Activated T-helper 1 cell treated with anti-CD3 and anti-CD28 coated beads, Interleukin-12 subunit alpha, Interleukin-12 subunit beta, Interleukin-2, Interleukin-4 antibody, amounts not matched to agents 30 ng/mL and 10 ng/mL and 1 ng/mL, durations not matched to agents 14 hours and 24 hours and 36 hours (primary cell): ENCODE results near the gene CD300E. TPM values are rescaled to one million over a fixed set of nuclear protein-coding genes. Genes with fewer than 3 reads are reported as not detected.
"Not testable (repeated sequence)": the region's sequence is repeated elsewhere in the genome, so short reads cannot be mapped to it uniquely, and the experiment has no call there.

Experiments used
- DNase-seq: peaks from one replicate; pipeline ENCODE4 v3.0.0; 2021; ENCODE audit warnings: low spot score
- H3K27ac Mint-ChIP-seq: one replicate; pipeline ENCODE4 v1.8.0; 2021; ENCODE audit warnings: mild to moderate bottlenecking, mixed read lengths
- H3K27me3 Mint-ChIP-seq: one replicate; pipeline ENCODE4 v1.8.0; 2022; ENCODE audit warnings: mild to moderate bottlenecking, moderate library complexity, mixed read lengths; ENCODE audit not compliant: insufficient read depth
- H3K36me3 Mint-ChIP-seq: one replicate; pipeline ENCODE4 v1.8.0; 2021; ENCODE audit warnings: low read depth, mixed read lengths
- H3K4me1 Mint-ChIP-seq: one replicate; pipeline ENCODE4 v1.8.0; 2021; ENCODE audit warnings: low read depth, mixed read lengths
- H3K4me3 Mint-ChIP-seq: one replicate; pipeline ENCODE4 v1.8.0; 2021; ENCODE audit warnings: mild to moderate bottlenecking, moderate library complexity, mixed read lengths
- H3K9me3 Mint-ChIP-seq: one replicate; pipeline ENCODE4 v1.8.0; 2021; ENCODE audit warnings: mixed read lengths
- intact Hi-C: fragments of 100-400 bp; cut with micrococcal nuclease; formaldehyde crosslinking; loops from one replicate; pipeline ENCODE4 v1.15.1; 2024
- total RNA-seq: library from RNA; stranded (reverse); gene quantifications from 2 replicates; pipeline ENCODE4 v1.2.3, GENCODE V29; 2022

Gene CD300E
- total RNA-seq, 1 donor from 2014 or later = not detected

DNA sequence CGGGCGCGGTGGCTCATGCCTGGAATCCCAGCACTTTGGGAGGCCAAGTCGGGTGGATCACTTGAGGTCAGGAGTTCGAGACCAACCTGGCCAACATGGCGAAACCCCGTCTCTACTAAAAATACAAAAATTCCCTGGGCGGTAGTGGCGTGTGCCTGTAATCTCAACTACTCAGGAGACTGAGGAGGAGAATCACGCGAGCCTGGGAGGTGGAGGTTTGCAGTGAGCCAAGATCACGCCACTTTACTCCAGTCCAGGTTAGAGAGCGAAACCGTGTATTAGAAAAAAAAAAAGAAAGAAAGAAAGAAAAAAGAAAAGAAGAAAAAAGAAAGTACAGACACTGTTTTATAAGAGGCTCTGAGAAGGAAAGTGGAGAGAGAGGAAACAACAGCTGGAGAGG is 6.7 kb upstream of the CD300E start:
- H3K27ac Mint-ChIP-seq, DNase-seq, intact Hi-C loops, H3K4me1 Mint-ChIP-seq, H3K4me3 Mint-ChIP-seq, H3K9me3 Mint-ChIP-seq, H3K36me3 Mint-ChIP-seq: not testable (repeated sequence)
- peaks cover 39% of the 10 kb centered on the region for H3K27me3 Mint-ChIP-seq

DNA sequence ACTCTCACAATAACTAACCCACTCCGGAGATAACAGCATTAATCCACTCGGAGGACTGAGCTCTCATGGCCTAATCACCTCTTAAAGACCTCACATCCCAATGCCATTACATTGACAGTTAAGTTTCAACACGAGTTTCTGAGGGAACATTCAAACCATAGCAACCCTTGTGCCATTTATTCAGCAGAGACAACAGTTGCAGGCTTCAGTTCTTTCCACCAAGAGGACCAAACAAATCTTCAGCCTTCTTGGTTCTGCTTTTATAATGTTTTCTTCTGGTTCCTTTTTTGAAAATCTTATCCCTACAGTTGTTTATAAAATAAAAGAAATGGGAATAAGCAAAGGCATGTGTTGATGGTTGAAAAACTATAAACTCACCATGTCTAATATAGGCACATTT is 2.1 kb upstream of the CD300E start:
- Mint-ChIP-seq H3K36me3 (no peaks in the 10 kb centered on the region), H3K9me3 (no peaks in the 10 kb centered on the region), H3K4me3 (no peak overlapping the region), H3K4me1 (no peaks in the 10 kb centered on the region), H3K27ac (no peak overlapping the region), H3K27me3 (peaks cover 41% of the 10 kb centered on the region)
- intact Hi-C loops = no loop called here
- no peak for DNase-seq

DNA sequence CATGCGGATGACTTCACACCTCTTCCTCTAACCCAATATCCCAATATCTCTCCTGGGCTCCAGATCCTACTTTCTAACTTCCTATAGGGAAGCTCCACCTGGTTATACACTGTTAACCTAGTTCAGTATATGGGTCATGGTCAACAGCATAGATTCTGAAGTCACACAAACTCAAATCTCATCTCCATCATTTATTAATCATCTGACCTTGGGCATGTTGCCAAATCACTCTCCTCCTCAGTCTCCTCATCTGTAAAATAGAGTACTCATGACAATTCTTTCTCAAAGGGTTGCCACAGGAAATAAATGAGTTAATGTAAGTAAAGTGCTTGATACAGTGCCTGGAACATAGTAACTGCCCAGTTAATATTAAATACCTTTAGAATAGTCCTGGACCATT is 593 bp upstream of the CD300E start:
- DNase-seq = no peak
- H3K4me1 Mint-ChIP-seq = no peaks in the 10 kb centered on the region
- H3K27me3 Mint-ChIP-seq = peaks cover 43% of the 10 kb centered on the region
- no peaks in the 10 kb centered on the region for H3K36me3 Mint-ChIP-seq
- intact Hi-C loops = no loop called here
- H3K4me3 Mint-ChIP-seq = no peak overlapping the region
- no peak overlapping the region for H3K27ac Mint-ChIP-seq
- no peaks in the 10 kb centered on the region for H3K9me3 Mint-ChIP-seq

DNA sequence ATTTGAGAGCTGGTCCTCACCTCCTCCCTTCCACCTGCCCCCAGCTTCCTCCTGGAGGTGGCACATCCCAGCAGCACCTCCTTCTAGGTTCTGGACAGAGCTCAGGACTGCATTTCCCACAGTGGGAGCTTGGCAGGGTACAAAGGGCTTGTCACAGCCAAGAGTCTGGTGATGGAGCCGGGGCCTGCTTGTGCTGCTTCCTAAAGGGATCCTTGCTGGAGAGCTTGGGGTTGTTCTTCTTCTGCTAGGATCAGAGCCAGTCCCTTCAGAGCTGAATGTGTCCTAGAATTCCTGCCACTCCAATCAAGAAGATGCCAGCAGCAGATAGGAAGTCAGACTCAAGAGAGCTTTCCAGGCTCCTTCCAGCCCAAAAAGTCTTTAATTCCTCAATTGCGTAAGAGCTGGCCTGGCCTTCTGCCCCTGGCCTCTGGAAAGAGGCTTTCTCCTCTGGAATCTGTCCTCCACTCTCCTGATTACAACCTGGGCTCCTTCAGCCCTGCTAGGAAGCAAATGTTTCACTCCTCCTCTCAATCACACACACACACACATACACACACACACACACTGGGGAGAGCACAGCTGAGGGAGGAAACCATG is 4.4 kb downstream of the CD300E start:
- DNase-seq = no peak
- Mint-ChIP-seq H3K27me3 (peaks cover 41% of the 10 kb centered on the region), H3K9me3 (no peaks in the 10 kb centered on the region), H3K4me3 (no peak overlapping the region), H3K27ac (no peak overlapping the region), H3K4me1 (no peaks in the 10 kb centered on the region), H3K36me3 (no peaks in the 10 kb centered on the region)
- intact Hi-C loops = no loop called here

DNA sequence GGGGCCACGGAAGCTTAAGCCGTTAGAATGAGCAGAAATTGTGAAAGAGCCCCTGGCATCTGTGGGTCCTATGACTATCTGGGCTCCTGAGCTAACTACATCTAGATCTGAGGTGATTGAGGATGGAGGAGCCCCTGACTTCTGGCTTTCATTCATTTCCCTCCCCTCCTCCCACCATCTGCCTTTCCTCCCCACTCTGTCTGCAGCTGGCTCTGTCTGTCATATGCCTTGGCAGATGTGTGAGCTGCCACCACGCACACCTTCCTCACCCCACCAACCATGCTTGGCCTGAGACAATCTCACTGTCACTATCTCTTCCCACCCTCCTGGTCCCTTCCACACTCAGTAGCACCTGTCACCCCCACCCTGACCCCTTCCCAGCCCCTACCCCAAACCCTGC is 5.1 kb downstream of the CD300E start:
- DNase-seq = no peak
- intact Hi-C loops = no loop called here
- no peaks in the 10 kb centered on the region for H3K9me3 Mint-ChIP-seq
- peaks cover 37% of the 10 kb centered on the region for H3K27me3 Mint-ChIP-seq
- no peaks in the 10 kb centered on the region for H3K36me3 Mint-ChIP-seq
- H3K4me3 Mint-ChIP-seq = no peak overlapping the region
- no peaks in the 10 kb centered on the region for H3K4me1 Mint-ChIP-seq
- H3K27ac Mint-ChIP-seq = no peak overlapping the region

DNA sequence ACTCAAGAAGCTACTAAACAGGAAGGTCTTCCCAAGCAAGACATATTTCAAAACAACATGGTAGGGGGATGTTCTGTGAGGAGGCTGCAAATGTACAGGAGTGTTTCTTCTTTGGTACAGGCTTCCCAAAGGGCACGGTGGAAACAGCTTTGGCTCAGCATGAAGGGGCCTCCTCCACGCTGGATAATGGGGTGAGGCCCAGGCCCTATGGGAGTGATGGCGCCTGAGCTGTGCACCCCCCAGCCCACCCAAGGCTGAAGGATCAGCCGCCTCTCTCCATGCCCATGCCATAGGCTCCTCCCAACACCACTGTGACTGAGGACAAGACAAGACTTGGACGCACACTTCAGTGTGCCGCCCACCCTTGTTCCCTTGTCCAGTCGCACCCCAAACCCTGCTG is 6.8 kb downstream of the CD300E start:
- Mint-ChIP-seq H3K4me1 (no peaks in the 10 kb centered on the region), H3K4me3 (no peak overlapping the region), H3K27me3 (peaks cover 33% of the 10 kb centered on the region), H3K36me3 (no peaks in the 10 kb centered on the region), H3K27ac (no peak overlapping the region), H3K9me3 (no peaks in the 10 kb centered on the region)
- DNase-seq = no peak
- intact Hi-C loops = no loop called here

DNA sequence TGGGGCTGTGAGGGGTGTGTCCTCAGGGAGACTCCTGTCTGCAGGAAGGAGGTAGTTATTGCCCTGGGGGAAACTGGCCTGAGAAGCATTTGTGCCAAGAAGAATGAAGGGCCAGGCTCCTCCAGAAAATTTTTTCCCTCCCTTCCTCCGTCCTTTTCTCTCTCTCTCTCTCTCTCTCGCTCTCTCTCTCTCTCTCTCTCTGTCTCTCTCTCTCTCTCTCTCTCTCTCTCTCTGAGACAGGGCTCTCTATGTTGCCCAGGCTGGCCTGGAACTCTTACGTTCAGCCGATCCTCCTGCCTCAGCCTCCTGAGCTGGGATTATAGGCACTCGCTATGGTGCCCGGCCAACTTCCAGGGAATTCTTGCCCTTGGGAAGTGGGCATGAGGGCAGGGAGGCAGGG is 11.5 kb downstream of the CD300E start:
- no peaks in the 10 kb centered on the region for H3K9me3 Mint-ChIP-seq
- DNase-seq = no peak
- H3K4me1 Mint-ChIP-seq = no peaks in the 10 kb centered on the region
- H3K27me3 Mint-ChIP-seq = peaks cover 17% of the 10 kb centered on the region
- no peaks in the 10 kb centered on the region for H3K36me3 Mint-ChIP-seq
- H3K4me3 Mint-ChIP-seq = no peak overlapping the region
- intact Hi-C loops = no loop called here
- H3K27ac Mint-ChIP-seq = no peak overlapping the region

DNA sequence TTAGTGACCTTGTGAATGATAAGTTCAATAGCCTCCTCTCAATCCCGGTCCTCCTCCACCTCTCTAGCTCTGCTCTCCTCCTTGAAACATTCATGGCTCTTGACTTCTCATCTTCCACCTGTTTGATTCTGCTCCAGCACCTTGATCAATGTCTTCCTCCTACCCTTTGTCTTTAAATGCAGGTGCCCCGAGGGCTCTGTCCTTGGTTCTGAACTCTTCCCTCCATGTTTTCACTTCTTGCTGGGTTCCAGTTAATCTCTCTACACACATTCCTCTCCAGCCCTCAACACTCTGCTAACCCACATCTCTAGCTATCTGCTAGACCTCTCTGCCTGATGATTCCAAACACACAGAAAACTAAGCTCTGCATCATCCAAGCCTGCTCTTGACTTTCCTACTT is 13.4 kb downstream of the CD300E start:
- no peak for DNase-seq
- H3K4me3 Mint-ChIP-seq = no peak overlapping the region
- intact Hi-C loops = no loop called here
- H3K4me1 Mint-ChIP-seq = no peaks in the 10 kb centered on the region
- H3K27me3 Mint-ChIP-seq = peaks cover 9% of the 10 kb centered on the region
- H3K9me3 Mint-ChIP-seq = no peaks in the 10 kb centered on the region
- no peak overlapping the region for H3K27ac Mint-ChIP-seq
- no peaks in the 10 kb centered on the region for H3K36me3 Mint-ChIP-seq

DNA sequence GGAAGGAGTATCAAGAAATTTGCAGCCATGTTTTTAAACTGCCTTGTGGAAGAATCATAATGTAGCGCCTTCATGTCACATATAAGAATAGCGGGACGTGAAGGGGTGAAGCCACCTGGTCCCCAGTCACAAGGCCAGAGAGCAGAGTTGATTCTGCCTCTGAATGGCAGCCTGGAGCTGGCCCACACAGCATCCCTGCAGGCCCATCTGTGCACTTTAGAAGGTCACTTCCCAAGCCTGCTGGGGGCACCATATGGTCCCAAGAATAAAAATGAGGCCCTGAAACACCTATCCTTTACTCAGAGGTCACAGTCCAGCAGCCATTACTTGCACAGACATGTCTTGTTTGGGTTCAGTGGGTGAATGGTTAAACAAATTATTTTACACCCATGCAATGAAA is 15.0 kb downstream of the CD300E start:
- no peaks in the 10 kb centered on the region for H3K36me3 Mint-ChIP-seq
- H3K27me3 Mint-ChIP-seq = peaks cover 13% of the 10 kb centered on the region
- no peak overlapping the region for H3K4me3 Mint-ChIP-seq
- H3K27ac Mint-ChIP-seq = no peak overlapping the region
- intact Hi-C loops = no loop called here
- H3K9me3 Mint-ChIP-seq = no peaks in the 10 kb centered on the region
- DNase-seq = no peak
- H3K4me1 Mint-ChIP-seq = peaks cover 2% of the 10 kb centered on the region

DNA sequence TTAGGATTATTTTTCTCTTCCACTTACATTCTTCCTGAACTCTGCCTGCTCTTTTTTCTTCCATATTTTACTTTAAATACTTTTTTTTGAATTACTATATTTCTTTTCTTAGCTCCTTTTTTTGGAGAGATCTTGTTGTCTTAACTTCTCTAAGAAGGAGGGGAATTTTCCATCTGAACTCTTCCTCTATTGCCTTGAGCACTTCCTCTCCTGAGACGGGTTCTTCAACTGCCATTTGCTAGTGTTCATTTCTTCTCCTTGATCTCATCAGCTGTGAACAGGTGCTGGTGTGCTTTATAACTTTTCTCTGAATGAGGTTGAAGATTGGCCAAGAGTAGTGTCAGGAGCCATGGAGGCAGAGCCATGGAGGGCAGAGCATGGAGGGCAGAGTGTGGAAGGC is 16.3 kb downstream of the CD300E start:
- DNase-seq = no peak
- intact Hi-C loops = no loop called here
- H3K36me3 Mint-ChIP-seq = no peaks in the 10 kb centered on the region
- no peak overlapping the region for H3K27ac Mint-ChIP-seq
- peaks cover 12% of the 10 kb centered on the region for H3K4me1 Mint-ChIP-seq
- no peaks in the 10 kb centered on the region for H3K9me3 Mint-ChIP-seq
- no peak overlapping the region for H3K4me3 Mint-ChIP-seq
- peaks cover 14% of the 10 kb centered on the region for H3K27me3 Mint-ChIP-seq

DNA sequence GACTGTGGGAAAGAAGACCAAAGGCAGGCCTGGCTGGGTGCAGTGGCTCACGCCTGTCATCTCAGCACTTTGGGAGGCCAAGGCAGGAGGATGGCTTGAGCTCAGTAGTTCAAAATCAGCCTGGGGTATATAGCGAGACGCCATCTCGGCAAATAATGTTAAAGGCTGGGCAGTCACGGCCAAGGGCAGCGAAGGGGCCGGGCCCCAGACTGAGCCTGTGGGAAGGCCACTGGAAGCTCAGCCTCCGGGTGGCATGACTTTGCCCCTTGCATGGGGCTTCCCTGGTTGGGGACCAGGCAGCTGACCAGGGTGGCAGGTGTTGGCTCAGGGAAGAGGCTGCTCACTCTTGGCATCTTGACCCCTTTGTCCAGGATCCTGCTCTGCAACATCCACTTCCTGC is 17.5 kb downstream of the CD300E start:
- no peaks in the 10 kb centered on the region for H3K9me3 Mint-ChIP-seq
- peaks cover 14% of the 10 kb centered on the region for H3K4me1 Mint-ChIP-seq
- no peak overlapping the region for H3K27ac Mint-ChIP-seq
- DNase-seq = no peak
- peaks cover 14% of the 10 kb centered on the region for H3K27me3 Mint-ChIP-seq
- no peaks in the 10 kb centered on the region for H3K36me3 Mint-ChIP-seq
- no peak overlapping the region for H3K4me3 Mint-ChIP-seq
- intact Hi-C loops = no loop called here

DNA sequence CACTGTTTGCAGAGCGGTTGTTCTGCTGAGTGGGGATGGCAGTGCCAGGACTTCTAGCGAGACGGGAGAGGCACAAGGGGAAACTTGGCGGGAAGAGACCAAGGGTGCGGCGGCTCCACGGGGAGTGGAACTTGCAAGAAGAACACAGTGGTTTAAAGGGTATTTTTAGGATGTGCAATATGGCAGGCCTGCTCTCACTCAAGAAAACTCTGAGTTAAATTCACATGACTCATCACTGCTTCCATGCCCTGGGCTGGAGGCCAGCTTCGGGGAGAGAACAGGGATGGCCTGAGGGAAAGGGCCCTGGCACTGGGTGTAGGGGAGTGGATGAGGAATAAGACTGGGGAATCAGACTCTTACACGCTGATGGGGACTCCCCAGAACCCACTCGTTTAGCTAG is 18.2 kb downstream of the CD300E start:
- H3K4me3 Mint-ChIP-seq = no peak overlapping the region
- no peak for DNase-seq
- H3K4me1 Mint-ChIP-seq = peaks cover 14% of the 10 kb centered on the region
- H3K27ac Mint-ChIP-seq = no peak overlapping the region
- intact Hi-C loops = no loop called here
- H3K9me3 Mint-ChIP-seq = no peaks in the 10 kb centered on the region
- no peaks in the 10 kb centered on the region for H3K36me3 Mint-ChIP-seq
- peaks cover 16% of the 10 kb centered on the region for H3K27me3 Mint-ChIP-seq

DNA sequence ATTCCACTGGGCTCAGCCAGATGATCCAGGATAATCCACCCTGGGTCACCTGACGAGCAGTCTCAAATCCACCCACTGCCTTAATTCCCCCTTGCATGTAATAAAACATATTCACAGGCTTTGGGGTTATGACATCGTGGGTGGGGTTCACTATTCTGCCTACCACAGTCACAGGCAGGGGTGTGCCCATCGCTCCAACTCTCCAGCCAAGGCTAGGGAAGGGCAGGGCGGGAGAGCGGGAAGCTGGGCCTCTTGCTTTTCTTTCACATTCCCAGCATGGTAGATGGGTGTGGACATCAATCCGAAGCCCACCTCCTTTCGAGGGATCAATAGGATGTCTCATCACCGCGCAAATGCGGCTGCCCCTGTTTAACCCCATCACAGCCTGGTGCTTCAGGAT is 18.8 kb downstream of the CD300E start:
- H3K27me3 Mint-ChIP-seq = peaks cover 18% of the 10 kb centered on the region
- H3K9me3 Mint-ChIP-seq = no peaks in the 10 kb centered on the region
- H3K27ac Mint-ChIP-seq = no peak overlapping the region
- intact Hi-C loops = loop anchor here (5.0 kb wide), 1 partner anchor 237 kb away; the partner anchor contains the start of gene GPR142
- H3K36me3 Mint-ChIP-seq = no peaks in the 10 kb centered on the region
- H3K4me3 Mint-ChIP-seq = no peak overlapping the region
- peaks cover 14% of the 10 kb centered on the region for H3K4me1 Mint-ChIP-seq
- no peak for DNase-seq

DNA sequence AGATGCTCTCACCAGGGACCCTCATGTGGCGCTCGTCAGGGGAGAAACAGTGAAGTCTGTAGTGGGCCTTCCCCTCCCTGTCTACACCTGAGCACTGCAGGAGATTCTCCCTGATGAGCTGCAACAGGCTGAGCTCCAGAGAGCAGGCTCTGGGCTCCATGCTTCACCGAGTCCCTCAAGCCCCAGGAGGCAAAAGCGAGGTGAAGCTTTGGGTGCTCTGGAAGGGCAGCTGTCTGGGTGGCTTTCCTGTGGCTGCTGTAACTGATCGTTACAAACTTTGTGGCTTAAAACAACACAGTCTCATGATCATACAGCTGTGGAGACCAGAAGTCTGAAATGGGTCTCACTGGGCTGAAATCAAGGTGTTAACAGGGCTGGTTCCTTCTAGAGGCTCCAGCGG is 19.3 kb downstream of the CD300E start:
- Mint-ChIP-seq H3K4me1 (peaks cover 19% of the 10 kb centered on the region), H3K27me3 (peaks cover 18% of the 10 kb centered on the region), H3K27ac (no peak overlapping the region), H3K9me3 (no peaks in the 10 kb centered on the region), H3K4me3 (no peak overlapping the region), H3K36me3 (no peaks in the 10 kb centered on the region)
- no peak for DNase-seq
- intact Hi-C loops = loop anchor here (5.0 kb wide), 1 partner anchor 237 kb away; the partner anchor contains the start of gene GPR142
